Muscle layer of duodenum (tissue), 2 donors: ENCODE data around the gene ADD2.

ENCODE experiments used
- H3K27ac ChIP-seq: one replicate; pipeline ENCODE4 v1.7.0; 2013; ENCODE audit warnings: mild to moderate bottlenecking, low read length
- H3K27me3 ChIP-seq: one replicate; pipeline ENCODE4 v1.7.0; 2013; ENCODE audit warnings: low read depth, mild to moderate bottlenecking, control low read depth, low read length
- H3K36me3 ChIP-seq, 2 donors: one replicate each; pipeline ENCODE4 v1.7.0; 2013; ENCODE audit warnings: low read length in 2 of 2, control low read depth in 1 of 2, mild to moderate bottlenecking in 1 of 2; ENCODE audit not compliant: insufficient read depth in 2 of 2, control insufficient read depth in 1 of 2
- H3K4me1 ChIP-seq, 2 donors: one replicate each; pipeline ENCODE4 v1.7.0; 2013; ENCODE audit warnings: low read length in 2 of 2, mild to moderate bottlenecking in 2 of 2, control low read depth in 1 of 2, moderate library complexity in 1 of 2; ENCODE audit not compliant: insufficient read depth in 2 of 2, control insufficient read depth in 1 of 2
- H3K4me3 ChIP-seq, 2 donors: one replicate each; pipeline ENCODE4 v1.7.0; 2013; ENCODE audit warnings: low read length in 2 of 2, low read depth in 1 of 2, mild to moderate bottlenecking in 1 of 2
- H3K9me3 ChIP-seq, 2 donors: one replicate each; pipeline ENCODE4 v1.7.0; 2013; ENCODE audit warnings: low read length in 2 of 2, control low read depth in 1 of 2, mild to moderate bottlenecking in 1 of 2; ENCODE audit not compliant: control insufficient read depth in 1 of 2
- donor health status: healthy.

The ADD2 gene

DNA sequence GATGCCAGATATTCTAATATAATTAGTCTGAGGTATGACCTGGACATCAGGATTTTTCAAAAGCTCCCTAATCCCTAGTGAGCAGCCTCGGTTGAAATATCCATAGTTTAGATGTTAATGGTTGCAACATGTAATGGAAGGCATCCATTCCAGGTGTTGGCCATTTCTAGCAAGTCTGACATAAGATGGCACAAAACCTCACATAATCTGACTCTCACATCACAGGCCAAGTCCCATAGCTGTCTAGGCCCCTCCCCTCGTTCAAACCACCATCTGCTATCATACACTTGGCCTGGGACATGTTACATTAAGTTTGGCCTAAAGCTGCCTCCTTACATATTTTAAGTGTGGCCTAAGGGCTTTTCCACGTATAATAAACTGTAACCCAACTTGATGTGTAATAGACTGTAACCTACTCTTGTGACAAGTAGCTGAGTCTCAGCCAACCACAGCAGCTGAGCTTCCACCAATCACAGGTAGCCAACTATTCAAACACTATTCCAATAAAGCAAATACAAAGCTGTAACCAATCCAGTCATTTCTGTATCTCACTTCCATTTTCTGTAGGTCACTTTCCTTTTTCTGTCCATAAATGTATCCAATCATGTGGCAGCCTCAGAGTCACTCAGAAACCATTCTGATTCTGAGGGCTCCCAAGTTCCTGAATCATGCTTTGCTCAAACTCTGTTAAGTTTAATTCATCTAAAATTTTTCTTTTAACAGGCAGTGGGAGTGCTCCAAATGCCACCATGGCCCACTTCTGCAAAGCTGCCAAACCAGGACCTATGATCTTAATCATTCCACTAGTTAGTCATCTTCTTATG, 59.4 kb downstream of the ADD2 start:
- H3K27ac ChIP-seq: no peak overlapping the region
- no peaks in the 10 kb centered on the region for H3K27me3 ChIP-seq
- no peaks in the 10 kb centered on the region for H3K36me3 ChIP-seq
- no peaks in the 10 kb centered on the region for H3K9me3 ChIP-seq
- no peak overlapping the region for H3K4me3 ChIP-seq
- H3K4me1 ChIP-seq: no peaks in the 10 kb centered on the region

DNA sequence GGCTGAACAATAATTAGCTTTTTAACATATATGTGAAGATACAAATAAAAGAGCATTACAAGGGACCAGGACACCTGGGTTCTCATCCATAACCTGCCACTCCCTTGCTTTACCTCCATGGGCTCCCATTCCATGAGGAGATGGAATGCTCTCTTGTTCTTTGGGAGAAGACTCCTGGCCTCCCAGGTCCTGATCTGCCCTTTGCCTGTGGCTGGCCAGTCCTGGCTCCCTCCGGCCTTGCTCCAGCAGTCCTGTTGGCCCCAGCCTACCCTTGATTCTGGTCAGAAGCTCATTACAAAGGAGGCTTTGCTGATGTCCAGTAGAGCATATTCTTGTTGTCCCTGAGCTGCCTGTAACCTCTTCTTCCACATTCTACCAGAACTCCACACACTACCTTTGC, 60.3 kb downstream of the ADD2 start:
- Histone ChIP-seq H3K9me3 (no peaks in the 10 kb centered on the region), H3K27me3 (no peaks in the 10 kb centered on the region), H3K4me3 (no peak overlapping the region), H3K27ac (no peak overlapping the region), H3K4me1 (no peaks in the 10 kb centered on the region), H3K36me3 (no peaks in the 10 kb centered on the region)

DNA sequence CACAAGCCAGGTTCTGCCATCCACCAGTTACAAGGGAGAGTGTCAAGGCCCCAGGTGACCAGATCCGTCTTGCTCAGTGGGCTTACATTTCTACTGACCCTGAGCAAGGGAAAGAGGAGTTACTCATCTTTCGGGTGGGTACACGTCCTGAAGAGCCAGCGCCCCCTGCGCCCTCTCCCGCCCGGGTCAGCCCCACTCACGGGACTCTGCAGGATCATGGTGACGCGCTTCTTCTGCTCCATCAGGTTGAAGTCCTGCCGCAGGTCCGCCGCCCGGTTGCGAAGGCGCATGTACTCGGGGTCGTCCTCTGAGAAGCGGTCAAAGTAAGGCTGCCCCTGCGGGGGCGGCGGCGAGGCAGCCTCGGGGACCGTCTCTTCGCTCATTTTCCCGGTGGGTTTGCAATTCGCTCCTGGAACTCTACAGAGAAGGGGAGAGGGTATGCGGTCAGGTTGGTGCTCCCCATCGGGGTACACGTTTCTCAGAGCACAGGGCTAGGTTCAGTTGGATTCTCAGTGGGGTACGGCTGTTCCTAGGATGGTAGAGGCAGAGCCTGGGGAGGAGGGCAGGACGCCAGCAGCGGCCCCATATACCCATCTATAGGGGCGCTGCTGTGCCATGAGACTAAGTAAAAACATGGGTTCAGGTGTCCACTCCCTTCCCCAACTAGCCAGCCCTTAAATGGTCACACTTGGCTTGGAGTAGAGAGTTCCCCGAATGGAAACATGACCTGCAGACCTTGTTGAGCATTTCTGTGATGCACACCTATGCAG, 61.8 kb downstream of the ADD2 start:
- Histone ChIP-seq H3K36me3 (no peaks in the 10 kb centered on the region), H3K9me3 (no peaks in the 10 kb centered on the region), H3K4me3 (no peak overlapping the region), H3K27me3 (no peaks in the 10 kb centered on the region), H3K27ac (no peak overlapping the region), H3K4me1 (no peaks in the 10 kb centered on the region)

DNA sequence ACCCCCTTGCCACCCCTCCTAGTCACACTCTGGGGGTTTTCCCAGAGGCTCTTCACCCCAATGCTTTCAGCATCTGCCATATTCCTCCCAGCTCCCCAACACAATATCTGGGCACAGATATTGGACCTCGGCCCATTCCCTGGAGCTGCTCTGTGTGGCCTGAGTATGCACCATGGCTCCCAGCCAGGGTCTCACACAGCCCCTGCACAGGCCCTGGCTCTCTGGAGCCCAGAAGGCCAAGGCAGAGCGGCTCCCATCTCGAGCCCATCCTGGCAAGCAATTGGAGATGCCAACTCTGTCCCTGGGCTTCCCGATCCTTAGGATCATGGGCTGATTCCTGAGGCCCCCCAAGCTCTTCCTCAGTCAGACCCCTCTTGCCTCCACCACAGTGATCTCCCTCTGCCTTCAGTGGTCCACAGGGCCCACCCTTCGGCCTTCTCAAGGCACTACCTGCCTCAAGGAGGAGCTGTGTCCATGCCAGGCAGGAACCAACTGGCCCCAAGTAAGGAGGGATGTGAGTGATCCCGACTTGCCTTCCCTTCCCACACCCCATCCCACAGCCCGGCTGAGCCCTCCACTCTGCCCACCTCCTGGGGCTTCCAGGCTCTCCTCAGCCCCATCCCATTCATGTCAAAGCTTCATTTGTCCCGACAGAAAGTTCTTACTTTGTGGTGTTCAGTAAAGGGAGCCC, 62.7 kb downstream of the ADD2 start:
- Histone ChIP-seq H3K4me1 (no peaks in the 10 kb centered on the region), H3K36me3 (no peaks in the 10 kb centered on the region), H3K4me3 (no peak overlapping the region), H3K27ac (no peak overlapping the region), H3K27me3 (no peaks in the 10 kb centered on the region), H3K9me3 (no peaks in the 10 kb centered on the region)

DNA sequence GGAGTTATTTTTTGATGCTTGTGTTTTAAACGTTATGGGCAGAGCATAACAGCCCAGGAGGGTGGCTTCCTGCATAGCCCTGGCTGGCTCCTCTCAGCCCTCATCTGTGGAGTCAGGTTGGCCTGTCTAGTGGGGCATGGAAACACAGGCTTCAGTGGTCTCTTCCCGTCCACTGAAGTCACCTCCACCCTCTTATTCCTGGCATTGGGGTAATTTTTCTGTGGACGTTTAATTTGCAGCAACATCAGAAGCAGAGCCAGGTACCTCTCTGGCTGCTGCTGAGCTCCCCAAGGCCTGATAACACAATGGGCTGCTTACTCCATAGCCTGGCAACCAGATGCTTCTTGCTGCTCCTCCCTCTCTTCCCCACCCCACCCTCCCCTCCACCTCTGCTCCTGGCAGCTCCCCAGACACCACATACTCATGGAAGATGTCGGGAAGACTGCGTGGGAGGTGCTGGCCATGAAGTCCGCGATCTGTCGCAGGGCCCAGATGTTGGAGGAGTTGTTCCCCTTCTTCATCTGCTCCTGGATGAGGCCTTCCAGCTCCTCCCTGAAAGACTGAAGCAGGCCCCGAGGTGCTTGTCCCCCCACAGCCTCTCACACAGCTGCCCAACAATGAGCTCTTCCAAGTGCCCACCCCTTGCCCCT, 64.0 kb downstream of the ADD2 start:
- H3K27me3 ChIP-seq: no peaks in the 10 kb centered on the region
- H3K4me3 ChIP-seq: no peak overlapping the region
- H3K36me3 ChIP-seq: no peaks in the 10 kb centered on the region
- H3K4me1 ChIP-seq: no peaks in the 10 kb centered on the region
- H3K27ac ChIP-seq: no peak overlapping the region
- no peaks in the 10 kb centered on the region for H3K9me3 ChIP-seq

DNA sequence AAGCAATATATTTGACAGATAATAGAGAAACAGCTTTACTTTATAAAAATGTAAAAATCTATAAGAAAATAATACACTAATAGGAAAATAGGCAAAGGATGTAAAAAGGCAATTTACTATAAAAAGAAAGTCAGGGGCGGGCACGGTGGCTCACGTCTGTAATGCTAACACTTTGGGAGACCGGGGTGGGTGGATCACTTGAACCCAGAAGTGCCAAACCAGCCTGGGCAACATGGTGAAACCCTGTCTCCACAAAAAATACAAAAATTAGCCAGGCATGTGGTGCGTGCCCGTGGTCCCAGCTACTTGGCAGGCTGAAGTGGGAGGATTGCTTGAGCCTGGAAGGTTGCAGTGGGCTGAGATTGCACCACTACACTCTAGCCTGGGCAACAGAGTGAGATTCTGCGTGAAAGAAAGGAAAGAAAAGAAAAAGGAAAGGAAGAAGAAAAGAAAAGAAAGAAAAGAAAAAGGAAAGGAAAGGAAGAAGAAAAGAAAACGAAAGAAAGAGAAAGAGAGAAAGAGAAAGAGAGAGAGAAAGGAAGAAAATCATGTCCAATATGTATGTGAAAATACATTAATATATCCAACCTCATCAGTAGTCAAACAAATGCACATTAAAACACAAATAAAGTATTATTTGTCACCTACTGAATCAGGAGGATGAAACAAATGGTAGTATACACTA, 65.1 kb downstream of the ADD2 start:
- Histone ChIP-seq H3K27me3 (no peaks in the 10 kb centered on the region), H3K36me3 (no peaks in the 10 kb centered on the region), H3K4me3 (no peak overlapping the region), H3K4me1 (no peaks in the 10 kb centered on the region), H3K27ac (no peak overlapping the region), H3K9me3 (no peaks in the 10 kb centered on the region)

DNA sequence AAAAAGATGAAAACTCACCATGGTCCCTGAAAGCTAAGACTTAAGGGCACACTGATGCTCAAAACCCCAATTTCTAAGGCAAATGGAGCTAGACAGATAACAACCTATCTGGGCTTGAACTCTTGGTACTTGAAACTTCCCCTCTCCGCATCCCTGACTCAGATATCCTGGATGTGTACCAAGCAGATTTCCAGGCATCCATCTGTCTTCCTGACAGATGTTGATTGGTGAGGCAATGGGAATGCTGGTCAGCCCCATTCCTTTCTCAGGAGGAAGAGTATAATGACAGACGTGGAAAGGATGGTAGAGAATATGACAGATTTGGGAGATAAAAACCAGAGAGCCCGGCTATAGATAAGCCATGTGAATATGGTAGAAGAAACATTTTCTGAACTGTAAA, 69.2 kb downstream of the ADD2 start:
- no peaks in the 10 kb centered on the region for H3K4me1 ChIP-seq
- no peaks in the 10 kb centered on the region for H3K36me3 ChIP-seq
- H3K27me3 ChIP-seq: peaks cover 7% of the 10 kb centered on the region
- no peak overlapping the region for H3K27ac ChIP-seq
- no peak overlapping the region for H3K4me3 ChIP-seq
- H3K9me3 ChIP-seq: no peaks in the 10 kb centered on the region

DNA sequence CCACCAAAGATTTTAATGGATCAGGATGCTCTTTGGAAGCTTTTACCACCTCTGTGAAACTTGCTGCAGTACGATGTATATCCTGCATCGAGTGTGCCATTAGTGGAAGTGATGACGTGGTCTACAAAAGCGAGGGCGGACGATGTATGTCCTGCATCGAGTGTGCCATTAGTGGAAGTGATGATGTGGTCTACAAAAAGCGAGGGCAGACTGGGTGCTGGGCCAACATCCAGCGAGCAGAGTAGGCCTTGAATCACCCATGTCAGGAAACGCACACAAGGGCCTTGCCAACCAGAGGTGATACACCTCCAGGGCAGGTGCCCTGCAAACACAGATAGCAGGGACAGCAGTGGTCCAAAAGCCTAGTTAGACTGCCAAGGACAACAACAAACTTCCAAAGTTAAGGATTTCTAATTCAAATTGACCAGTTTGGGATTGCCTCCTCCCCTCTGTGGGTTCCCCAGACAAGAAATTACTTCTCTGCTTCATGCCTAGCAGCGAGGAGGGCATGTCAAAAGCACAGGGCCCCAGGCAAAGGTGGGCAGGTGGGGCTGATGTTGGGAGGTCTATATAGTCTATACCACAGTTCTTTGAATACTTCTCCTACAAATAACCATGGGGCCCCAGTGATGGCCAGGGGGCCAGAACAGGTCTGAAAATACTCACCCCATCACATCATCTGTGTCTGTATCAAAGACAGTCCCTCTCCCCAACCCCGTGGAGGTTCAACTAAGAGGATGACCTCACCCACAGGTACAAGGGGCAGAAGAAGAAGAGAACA, 70.2 kb downstream of the ADD2 start:
- H3K36me3 ChIP-seq: no peaks in the 10 kb centered on the region
- H3K4me1 ChIP-seq: no peaks in the 10 kb centered on the region
- peaks cover 7% of the 10 kb centered on the region for H3K27me3 ChIP-seq
- no peaks in the 10 kb centered on the region for H3K9me3 ChIP-seq
- no peak overlapping the region for H3K27ac ChIP-seq
- H3K4me3 ChIP-seq: no peak overlapping the region

DNA sequence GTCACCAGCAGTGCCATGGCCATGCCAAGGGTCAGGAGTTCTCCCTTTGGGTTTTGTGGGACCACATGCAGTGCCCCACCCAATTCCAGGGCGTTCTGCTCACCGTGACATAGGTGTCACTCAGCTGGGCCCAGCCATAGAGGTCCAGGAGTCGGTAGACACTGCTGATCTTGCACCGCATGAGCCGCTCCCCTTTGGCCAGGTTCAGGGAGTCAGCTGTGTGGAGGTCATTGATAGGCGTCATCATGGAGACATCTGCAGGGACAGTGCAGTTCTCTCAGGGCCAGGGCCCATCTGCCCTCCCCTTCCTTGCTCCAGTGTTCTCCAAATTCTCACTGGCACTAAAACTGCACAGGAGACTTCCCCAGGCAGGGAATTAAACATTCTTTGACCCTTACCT, 71.9 kb downstream of the ADD2 start:
- Histone ChIP-seq H3K36me3 (no peaks in the 10 kb centered on the region), H3K9me3 (no peaks in the 10 kb centered on the region), H3K27me3 (peaks cover 7% of the 10 kb centered on the region), H3K4me3 (no peak overlapping the region), H3K4me1 (no peaks in the 10 kb centered on the region), H3K27ac (no peak overlapping the region)

DNA sequence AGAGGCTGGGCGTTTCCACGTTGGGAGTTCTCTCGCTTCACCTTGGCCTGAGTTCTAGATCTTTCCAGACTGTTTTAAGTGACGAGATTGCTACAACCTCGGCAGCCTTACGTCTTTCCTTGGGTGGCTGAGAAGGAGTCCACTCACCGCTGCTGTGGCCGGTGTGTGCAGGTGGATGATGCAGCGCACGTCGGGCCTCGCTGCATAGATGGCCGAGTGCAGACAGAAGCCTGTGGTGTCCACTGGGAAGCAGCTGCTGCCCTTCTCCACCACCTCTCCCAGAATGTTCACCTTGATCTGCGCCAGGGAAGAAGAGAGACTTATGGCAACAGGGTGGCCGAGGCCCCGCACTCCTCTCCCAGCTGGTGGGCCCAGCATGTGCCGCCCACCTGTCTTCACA, 75.7 kb downstream of the ADD2 start:
- H3K27ac ChIP-seq: no peak overlapping the region
- peaks cover 7% of the 10 kb centered on the region for H3K27me3 ChIP-seq
- no peaks in the 10 kb centered on the region for H3K9me3 ChIP-seq
- no peaks in the 10 kb centered on the region for H3K4me1 ChIP-seq
- no peak overlapping the region for H3K4me3 ChIP-seq
- no peaks in the 10 kb centered on the region for H3K36me3 ChIP-seq
